ENCODE results near the gene ST6GAL1. TPM values are rescaled to one million over a fixed set of nuclear protein-coding genes. Genes with fewer than 3 reads are reported as not detected.

The ST6GAL1 gene
- total RNA-seq, 2 experiments from 2014 or later = 84.6 to 99.2 TPM

DNA sequence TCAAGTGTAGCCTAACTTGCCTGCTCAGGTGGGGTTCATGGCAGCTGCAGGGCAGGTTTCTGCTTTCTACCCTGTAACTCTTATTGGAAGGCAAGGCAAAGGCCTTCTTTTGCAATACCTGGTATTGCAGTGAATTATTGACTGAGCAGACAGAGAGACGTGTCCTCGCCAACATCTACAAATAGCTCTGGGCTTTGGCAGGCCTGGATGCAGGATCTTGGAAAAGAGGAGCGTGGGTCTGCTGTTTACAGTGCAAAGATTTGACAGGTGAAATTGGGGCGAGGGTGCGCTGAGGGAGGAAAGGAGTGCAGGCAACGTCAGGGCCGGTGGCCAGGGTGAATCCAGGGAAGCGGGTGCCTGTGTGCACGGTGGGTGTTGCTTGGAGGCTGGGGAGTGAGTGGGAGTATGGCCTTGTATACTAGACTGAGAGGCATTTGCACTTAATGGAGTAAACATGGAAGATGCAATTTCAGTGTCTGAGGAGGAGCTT lies 44.5 kb downstream of the ST6GAL1 start:
- peaks cover 26% of the 10 kb centered on the region for H3K4me1 Mint-ChIP-seq (ENCODE audit: low read depth)
- TF ChIP-seq, protein P1, sequence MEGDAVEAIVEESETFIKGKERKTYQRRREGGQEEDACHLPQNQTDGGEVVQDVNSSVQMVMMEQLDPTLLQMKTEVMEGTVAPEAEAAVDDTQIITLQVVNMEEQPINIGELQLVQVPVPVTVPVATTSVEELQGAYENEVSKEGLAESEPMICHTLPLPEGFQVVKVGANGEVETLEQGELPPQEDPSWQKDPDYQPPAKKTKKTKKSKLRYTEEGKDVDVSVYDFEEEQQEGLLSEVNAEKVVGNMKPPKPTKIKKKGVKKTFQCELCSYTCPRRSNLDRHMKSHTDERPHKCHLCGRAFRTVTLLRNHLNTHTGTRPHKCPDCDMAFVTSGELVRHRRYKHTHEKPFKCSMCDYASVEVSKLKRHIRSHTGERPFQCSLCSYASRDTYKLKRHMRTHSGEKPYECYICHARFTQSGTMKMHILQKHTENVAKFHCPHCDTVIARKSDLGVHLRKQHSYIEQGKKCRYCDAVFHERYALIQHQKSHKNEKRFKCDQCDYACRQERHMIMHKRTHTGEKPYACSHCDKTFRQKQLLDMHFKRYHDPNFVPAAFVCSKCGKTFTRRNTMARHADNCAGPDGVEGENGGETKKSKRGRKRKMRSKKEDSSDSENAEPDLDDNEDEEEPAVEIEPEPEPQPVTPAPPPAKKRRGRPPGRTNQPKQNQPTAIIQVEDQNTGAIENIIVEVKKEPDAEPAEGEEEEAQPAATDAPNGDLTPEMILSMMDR (IDR thresholded peaks at IDR 0.05) = no peak
- ChIA-PET CTCF (interaction anchor here (0.8 to 1.8 kb wide), 2 partner anchors 120 to 125 kb away, joined by 3 to 5 read pairs; no protein-coding TSS in a partner anchor), POLR2A (no interaction called here)
- intact Hi-C loops (cut with micrococcal nuclease) = no loop called here
- peaks cover 41% of the 10 kb centered on the region for H3K36me3 Mint-ChIP-seq (ENCODE audit: low read depth)
- H3K4me3 Mint-ChIP-seq = no peak overlapping the region
- H3K9me3 Mint-ChIP-seq = no peaks in the 10 kb centered on the region
- DNase-seq = no peak
- no peak for ATAC-seq
- no peak overlapping the region for H3K27ac Mint-ChIP-seq
- H3K27me3 Mint-ChIP-seq = no peaks in the 10 kb centered on the region

DNA sequence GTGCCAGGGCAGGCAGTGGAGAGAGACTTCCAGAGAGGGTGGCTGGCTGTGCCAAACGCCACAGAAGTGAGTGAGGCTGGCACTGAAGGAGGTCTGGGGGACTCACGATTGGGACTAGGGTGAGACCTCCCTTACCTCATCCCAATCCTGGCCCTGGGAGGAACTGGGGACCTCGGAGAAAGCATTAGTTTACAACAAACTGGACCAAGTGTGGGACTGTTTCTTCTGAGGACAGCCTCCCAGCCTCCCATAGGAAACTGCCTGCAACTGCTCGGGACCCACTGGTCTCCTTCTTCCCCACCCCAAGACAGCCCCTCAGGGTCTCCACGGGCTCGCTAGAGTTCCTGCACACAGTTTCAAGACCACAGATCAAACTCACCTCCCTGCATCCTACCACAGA lies 45.4 kb downstream of the ST6GAL1 start:
- Mint-ChIP-seq H3K9me3 (no peaks in the 10 kb centered on the region), H3K27ac (no peak overlapping the region), H3K36me3 (ENCODE audit: low read depth) (peaks cover 41% of the 10 kb centered on the region), H3K4me1 (ENCODE audit: low read depth) (peaks cover 26% of the 10 kb centered on the region), H3K27me3 (no peaks in the 10 kb centered on the region), H3K4me3 (no peak overlapping the region)
- no peak for DNase-seq
- no peak for ATAC-seq
- intact Hi-C loops (cut with micrococcal nuclease) = no loop called here
- ChIA-PET POLR2A (no interaction called here), CTCF (interaction anchor here (1.8 kb wide), 1 partner anchor 126 kb away, joined by 5 read pairs; no protein-coding TSS in a partner anchor)
- TF ChIP-seq, protein P1 (IDR thresholded peaks at IDR 0.05) = no peak

DNA sequence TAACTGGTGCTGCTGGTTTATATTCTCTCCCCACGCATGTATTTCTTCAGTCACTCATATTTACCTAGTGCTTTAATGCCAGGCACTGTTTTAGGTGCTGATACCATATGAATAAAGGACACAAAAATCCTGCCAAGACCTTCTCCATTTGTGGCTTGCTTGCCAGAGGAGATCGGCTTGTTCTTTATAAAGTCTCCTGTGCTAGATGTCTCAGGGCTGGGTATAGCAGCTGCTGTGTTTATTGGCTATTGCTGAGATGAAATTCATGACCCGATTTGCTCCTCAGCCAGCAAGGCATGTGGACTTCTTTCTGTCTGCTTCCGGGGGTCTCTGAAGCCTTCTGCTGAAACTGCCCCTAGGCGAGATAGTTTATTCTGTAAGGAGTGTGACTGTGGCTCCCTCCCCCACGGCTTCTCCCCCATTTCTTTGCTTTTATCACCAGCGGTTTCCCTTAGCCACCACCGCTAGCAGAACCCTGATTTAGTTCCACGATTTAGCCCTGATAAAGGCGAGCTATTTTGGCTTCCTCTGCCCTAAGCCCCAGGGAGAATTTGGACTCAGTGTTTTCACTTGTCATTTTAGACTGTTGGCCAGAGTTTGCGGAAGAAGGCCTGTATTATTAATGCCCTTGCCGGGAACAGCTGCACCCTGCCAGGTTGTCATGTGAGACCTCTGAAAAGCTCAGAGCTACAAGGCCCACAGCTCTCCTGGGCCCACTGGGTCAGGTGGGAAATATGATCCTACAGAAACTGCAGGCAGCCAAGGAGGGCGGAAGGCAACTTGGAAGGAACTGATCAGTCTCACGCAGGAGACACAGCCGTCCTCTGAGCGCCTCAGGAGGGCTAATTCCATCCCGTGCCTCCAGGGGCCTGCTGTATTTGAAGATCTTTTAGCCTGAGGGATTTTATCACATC lies 46.8 kb downstream of the ST6GAL1 start:
- Mint-ChIP-seq H3K4me3 (no peak overlapping the region), H3K4me1 (ENCODE audit: low read depth) (peaks cover 20% of the 10 kb centered on the region)

DNA sequence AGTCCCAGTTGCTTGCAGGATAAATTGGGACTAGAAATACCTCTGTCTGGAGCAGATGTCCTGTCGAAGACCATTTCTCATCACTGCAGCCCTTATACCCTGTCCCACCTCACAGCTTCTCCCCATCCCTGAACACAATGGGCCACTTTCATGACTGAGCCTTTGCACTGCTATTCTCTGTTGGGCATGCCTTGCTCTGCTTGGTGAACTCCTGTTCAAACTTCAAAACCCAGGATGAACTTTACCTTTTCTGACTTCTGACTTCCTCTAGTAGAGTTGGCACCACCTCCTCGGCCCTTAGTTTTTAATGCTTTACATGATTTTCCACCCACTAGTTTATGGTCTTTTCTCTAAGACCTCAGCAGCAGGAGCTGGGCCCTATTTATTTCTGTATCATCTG lies 48.4 kb downstream of the ST6GAL1 start:
- Mint-ChIP-seq H3K4me1 (ENCODE audit: low read depth) (peaks cover 11% of the 10 kb centered on the region), H3K4me3 (no peak overlapping the region), H3K27ac (no peak overlapping the region), H3K36me3 (ENCODE audit: low read depth) (peaks cover 32% of the 10 kb centered on the region), H3K9me3 (no peaks in the 10 kb centered on the region), H3K27me3 (no peaks in the 10 kb centered on the region)
- TF ChIP-seq, protein P1 (IDR thresholded peaks at IDR 0.05) = no peak
- no peak for DNase-seq
- ATAC-seq = no peak
- ChIA-PET POLR2A (no interaction called here), CTCF (no interaction called here)
- intact Hi-C loops (cut with micrococcal nuclease) = no loop called here

More for the DNA sequence above, 46.8 kb downstream of the ST6GAL1 start:
- ChIA-PET POLR2A (no interaction called here), CTCF (interaction anchor here (1.7 kb wide), 1 partner anchor 11 kb away, joined by 3 read pairs; no protein-coding TSS in a partner anchor)
- TF ChIP-seq, protein P1 (IDR thresholded peaks at IDR 0.05) = no peak
- DNase-seq (no peak), ATAC-seq (no peak)
- intact Hi-C loops (cut with micrococcal nuclease) = no loop called here
- Mint-ChIP-seq H3K27me3 (no peaks in the 10 kb centered on the region), H3K36me3 (ENCODE audit: low read depth) (peaks cover 34% of the 10 kb centered on the region), H3K9me3 (no peaks in the 10 kb centered on the region), H3K27ac (no peak overlapping the region)

DNA sequence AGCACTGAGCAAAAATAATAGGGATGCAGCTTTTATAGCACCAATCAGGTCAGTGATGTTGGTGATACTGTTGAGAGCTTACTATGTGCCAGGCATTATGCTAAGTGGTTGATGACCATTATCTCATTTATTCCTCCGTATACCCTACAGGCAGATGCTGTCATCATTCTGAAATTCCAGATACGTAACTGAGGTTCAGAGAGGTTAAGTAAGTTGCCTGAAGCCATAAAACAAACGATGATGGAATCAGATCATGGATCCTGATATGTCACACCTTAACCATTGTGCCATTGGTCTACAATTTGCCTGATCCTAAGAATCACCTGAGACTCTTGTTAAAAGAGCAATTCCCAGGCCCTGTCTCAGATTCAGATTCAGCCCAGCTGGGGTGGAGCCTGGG lies 49.5 kb downstream of the ST6GAL1 start:
- Mint-ChIP-seq H3K4me1 (ENCODE audit: low read depth) (peaks cover 4% of the 10 kb centered on the region), H3K36me3 (ENCODE audit: low read depth) (peaks cover 29% of the 10 kb centered on the region), H3K4me3 (no peak overlapping the region), H3K9me3 (no peaks in the 10 kb centered on the region), H3K27me3 (no peaks in the 10 kb centered on the region), H3K27ac (no peak overlapping the region)
- CTCF ChIA-PET = interaction anchor here (1.1 to 1.4 kb wide), 2 partner anchors 8 to 14 kb away, joined by 3 to 4 read pairs; no protein-coding TSS in a partner anchor
- POLR2A ChIA-PET = interaction anchor here (1.2 kb wide), 1 partner anchor 51 kb away, joined by 3 read pairs; no protein-coding TSS in a partner anchor
- DNase-seq (no peak), ATAC-seq (no peak)
- TF ChIP-seq, protein P1 (IDR thresholded peaks at IDR 0.05) = no peak
- intact Hi-C loops (cut with micrococcal nuclease) = no loop called here

Measured in activated CD8-positive, alpha-beta T cell treated with anti-CD3 and anti-CD28 coated beads for 36 hours (primary cell).